Thoracic aorta (tissue), 2 donors: Measurements from ENCODE around the gene TFIP11. TPM values are rescaled to one million over a fixed set of nuclear protein-coding genes. Genes with fewer than 3 reads are reported as not detected.

ENCODE experiments used
- ATAC-seq: fragments of 150-250 bp; one replicate; pipeline ENCODE4 v1.8.0; 2017; ENCODE audit warnings: low read depth; ENCODE audit not compliant: insufficient number of reproducible peaks, low FRiP score
- DNase-seq: peaks from one replicate; pipeline ENCODE4 v3.0.0-alpha.2; 2020; ENCODE audit warnings: low spot score
- H3K27ac ChIP-seq, 2 donors: fragments of 200-600 bp; sonication (generic); 1 replicate in 1 of 2; 2 replicates in 1 of 2; pipeline ENCODE4 v1.5.1; 2016; ENCODE audit warnings: mild to moderate bottlenecking in 2 of 2, moderate library complexity in 2 of 2
- H3K27me3 ChIP-seq: fragments of 200-600 bp; sonication (generic); replicated peaks from 2 replicates; pipeline ENCODE4 v1.6.0; 2016; ENCODE audit warnings: mild to moderate bottlenecking; ENCODE audit not compliant: insufficient read depth
- H3K36me3 ChIP-seq: fragments of 200-600 bp; sonication (generic); one replicate; pipeline ENCODE4 v1.5.1; 2016
- H3K4me1 ChIP-seq, 2 donors: fragments of 200-600 bp; sonication (generic); 1 replicate in 1 of 2; 2 replicates in 1 of 2; pipeline versions ENCODE4 v1.5.1 to v1.6.0; 2016; ENCODE audit warnings: low read depth in 2 of 2, mild to moderate bottlenecking in 1 of 2; ENCODE audit not compliant: control insufficient read depth in 1 of 2
- H3K4me3 ChIP-seq: fragments of 200-600 bp; sonication (generic); 2 replicates; pipeline ENCODE4 v1.5.1; 2016; ENCODE audit warnings: mild to moderate bottlenecking
- H3K9me3 ChIP-seq: fragments of 200-600 bp; sonication (generic); 2 replicates; pipeline ENCODE4 v1.5.1; 2016
- CTCF ChIP-seq: fragments of 200-600 bp; sonication (generic); IDR thresholded peaks from one replicate; pipeline ENCODE4 v1.5.1; 2019; ENCODE audit warnings: antibody characterized with exemption
- total RNA-seq, 2 donors: library from RNA; depleted of rRNA; stranded (reverse); fragments of >200 nt; gene quantifications; one replicate each; pipeline versions ENCODE4 v1.1.0 to v1.2.3, GENCODE V29; 2016

Gene TFIP11
- total RNA-seq, 2 donors from 2014 or later = 21.7 to 60.6 TPM

- H3K9me3 ChIP-seq = no peaks in the 10 kb centered on the region
- H3K27me3 ChIP-seq = no peaks in the 10 kb centered on the region
- no peak for TF ChIP-seq CTCF
- ATAC-seq (no peak), DNase-seq (no peak)
- H3K27ac ChIP-seq = no peak overlapping the region
- H3K4me1 ChIP-seq = no peaks in the 10 kb centered on the region
- peaks cover 35% of the 10 kb centered on the region for H3K36me3 ChIP-seq
- no peak overlapping the region for H3K4me3 ChIP-seq
Observed at GRCh38 chr22:26460202-26460601, 52.1 kb downstream of the TFIP11 start.

DNA sequence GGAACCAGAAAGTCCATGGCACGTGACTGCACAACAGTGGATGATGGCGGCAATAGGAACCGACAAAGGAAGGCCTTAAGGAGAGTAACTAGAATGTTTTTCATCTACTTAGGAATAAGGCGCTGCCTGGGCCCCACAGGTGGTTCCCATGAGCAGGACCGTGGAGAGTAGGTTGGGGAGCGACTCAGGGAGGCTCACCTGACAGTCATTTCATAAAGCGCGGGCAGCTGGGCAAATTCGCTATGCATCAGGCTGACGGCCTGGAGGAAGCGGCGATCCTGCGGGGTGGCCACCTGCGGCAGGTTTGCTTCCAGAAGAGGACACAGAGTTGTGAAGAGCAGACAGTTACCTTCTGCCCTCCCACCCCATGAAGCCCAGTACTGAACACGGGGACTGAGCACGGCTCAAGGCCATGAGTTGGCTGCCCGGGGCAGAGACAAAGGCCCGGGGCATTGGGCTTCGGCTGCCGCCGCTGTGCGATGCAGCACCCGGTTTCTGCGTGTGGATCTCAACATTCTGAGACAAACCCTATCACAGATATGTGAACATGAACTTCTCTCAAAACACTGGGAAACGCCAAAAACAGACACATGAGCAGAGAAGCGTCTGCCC is 54.5 kb downstream of the TFIP11 start:
- DNase-seq = no peak
- Histone ChIP-seq H3K4me3 (no peak overlapping the region), H3K9me3 (no peaks in the 10 kb centered on the region), H3K27ac (no peak overlapping the region), H3K27me3 (no peaks in the 10 kb centered on the region), H3K36me3 (peaks cover 28% of the 10 kb centered on the region), H3K4me1 (no peaks in the 10 kb centered on the region)
- ATAC-seq = no peak
- no peak for TF ChIP-seq CTCF

- Histone ChIP-seq H3K36me3 (peaks cover 34% of the 10 kb centered on the region), H3K4me3 (no peak overlapping the region), H3K27ac (no peak overlapping the region), H3K4me1 (no peaks in the 10 kb centered on the region), H3K9me3 (no peaks in the 10 kb centered on the region), H3K27me3 (no peaks in the 10 kb centered on the region)
- no peak for TF ChIP-seq CTCF
- ATAC-seq (no peak), DNase-seq (no peak)
Observed at GRCh38 chr22:26453812-26454500, 58.3 kb downstream of the TFIP11 start.

- no peak for DNase-seq
Observed at GRCh38 chr22:26453216-26453615, 59.1 kb downstream of the TFIP11 start.

More at GRCh38 chr22:26453216-26453615, 59.1 kb downstream of the TFIP11 start:
- H3K4me1 ChIP-seq = no peaks in the 10 kb centered on the region
- H3K9me3 ChIP-seq = no peaks in the 10 kb centered on the region
- no peak overlapping the region for H3K4me3 ChIP-seq
- H3K27ac ChIP-seq = no peak overlapping the region
- H3K27me3 ChIP-seq = no peaks in the 10 kb centered on the region
- H3K36me3 ChIP-seq = peaks cover 34% of the 10 kb centered on the region
- no peak for ATAC-seq
- TF ChIP-seq CTCF = no peak
